Vagina (tissue), 2 donors: ENCODE data around the gene C11orf58. TPM values are rescaled to one million over a fixed set of nuclear protein-coding genes. Genes with fewer than 3 reads are reported as not detected.

Source experiments
- DNase-seq, 2 donors: peaks; one replicate each; pipeline ENCODE4 v3.0.0-alpha.2; 2017; ENCODE audit errors: extremely low spot score in 2 of 2
- H3K27ac ChIP-seq: fragments of 200-600 bp; sonication (generic); one replicate; pipeline ENCODE4 v1.5.1; 2019
- H3K27me3 ChIP-seq: fragments of 200-600 bp; sonication (generic); one replicate; pipeline ENCODE4 v1.5.1; 2019
- H3K36me3 ChIP-seq, 2 donors: fragments of 200-600 bp; sonication (generic); one replicate each; pipeline ENCODE4 v1.5.1; 2017 to 2019
- H3K4me1 ChIP-seq: fragments of 200-600 bp; sonication (generic); one replicate; pipeline ENCODE4 v1.5.1; 2019
- H3K4me3 ChIP-seq, 2 donors: fragments of 200-600 bp; sonication (generic); 1 replicate in 1 of 2; 2 replicates in 1 of 2; pipeline ENCODE4 v1.5.1; 2016 to 2019
- H3K9me3 ChIP-seq: fragments of 200-600 bp; sonication (generic); one replicate; pipeline ENCODE4 v1.5.1; 2019
- CTCF ChIP-seq, 3 experiments: fragments of 450-650 bp in 2 of 3; fragments of 200-600 bp in 1 of 3; sonication (generic) in 1 of 3; IDR thresholded peaks; one replicate each; pipeline ENCODE4 v1.5.1; 2017 to 2019; ENCODE audit warnings: antibody characterized with exemption in 3 of 3, mild to moderate bottlenecking in 2 of 3, moderate library complexity in 2 of 3
- POLR2A ChIP-seq, 2 donors: fragments of 450-650 bp; IDR thresholded peaks; one replicate each; pipeline ENCODE4 v1.6.1; 2017; ENCODE audit warnings: antibody characterized with exemption in 2 of 2, mild to moderate bottlenecking in 2 of 2, moderate library complexity in 2 of 2
- POLR2AphosphoS5 ChIP-seq, 2 donors: sonication (generic); formaldehyde crosslinking; IDR thresholded peaks; one replicate each; pipeline ENCODE4 v1.9.0; 2017; ENCODE audit warnings: antibody characterized with exemption in 2 of 2, mild to moderate bottlenecking in 2 of 2, low read depth in 1 of 2; ENCODE audit not compliant: insufficient read depth in 1 of 2
- intact Hi-C: fragments of 100-400 bp; cut with DNase I; formaldehyde crosslinking; loops from one replicate; pipeline ENCODE4 v1.15.1; 2023
- total RNA-seq: library from RNA; depleted of rRNA; stranded (reverse); fragments of >200 nt; gene quantifications from one replicate; pipeline ENCODE4 v1.2.3, GENCODE V29; 2016

C11orf58 gene
- total RNA-seq, 1 donor from 2014 or later: 188 TPM

DNA sequence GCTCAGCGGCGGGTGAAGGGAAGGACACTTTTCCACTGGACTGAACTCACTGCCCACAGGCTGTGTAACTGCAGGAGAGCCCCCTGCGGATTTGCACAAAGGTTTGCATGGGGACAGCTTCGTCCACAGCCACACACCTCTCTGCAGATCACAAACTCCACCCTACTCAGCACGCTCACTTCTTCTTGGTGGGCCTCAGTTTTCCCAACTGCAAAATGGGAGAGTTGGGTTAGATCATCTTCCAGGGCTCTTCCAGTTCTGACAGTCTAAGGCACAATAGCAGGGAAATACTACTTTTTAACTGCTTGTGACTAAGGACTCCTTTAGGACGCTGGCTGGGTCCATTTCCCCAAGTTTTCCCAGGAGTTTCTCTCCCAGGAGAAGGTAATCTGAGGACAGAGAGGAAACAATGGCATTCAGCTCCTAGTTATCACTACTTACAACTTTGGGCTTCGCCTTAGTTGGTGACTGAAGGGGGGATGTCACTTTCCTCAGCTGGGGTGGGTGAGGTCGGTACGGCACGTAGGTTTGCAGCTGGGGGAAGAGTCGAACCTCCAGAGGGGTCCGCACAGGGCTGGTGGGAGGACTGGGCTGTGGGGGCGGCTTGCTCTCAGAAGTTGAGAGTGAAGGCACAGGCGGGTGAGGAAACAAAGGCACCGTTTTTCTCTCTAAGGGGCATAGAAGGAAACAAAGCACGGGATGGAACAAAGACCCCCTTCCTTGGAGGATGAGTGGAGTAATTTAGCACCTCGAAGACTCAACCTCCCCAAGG is 55.8 kb downstream of the C11orf58 start:
- Histone ChIP-seq H3K27ac (no peak overlapping the region), H3K4me3 (no peak overlapping the region), H3K9me3 (no peaks in the 10 kb centered on the region), H3K4me1 (peaks cover 14% of the 10 kb centered on the region), H3K36me3 (no peaks in the 10 kb centered on the region), H3K27me3 (no peaks in the 10 kb centered on the region)
- intact Hi-C loops: no loop called here
- TF ChIP-seq CTCF (IDR thresholded peaks at IDR 0.05): no peak
- no peak for TF ChIP-seq POLR2A (IDR thresholded peaks at IDR 0.05)
- TF ChIP-seq POLR2AphosphoS5 (IDR thresholded peaks at IDR 0.05; ENCODE audit: insufficient read depth in 1 of 2, low read depth in 1 of 2): no peak
- no peak for DNase-seq

DNA sequence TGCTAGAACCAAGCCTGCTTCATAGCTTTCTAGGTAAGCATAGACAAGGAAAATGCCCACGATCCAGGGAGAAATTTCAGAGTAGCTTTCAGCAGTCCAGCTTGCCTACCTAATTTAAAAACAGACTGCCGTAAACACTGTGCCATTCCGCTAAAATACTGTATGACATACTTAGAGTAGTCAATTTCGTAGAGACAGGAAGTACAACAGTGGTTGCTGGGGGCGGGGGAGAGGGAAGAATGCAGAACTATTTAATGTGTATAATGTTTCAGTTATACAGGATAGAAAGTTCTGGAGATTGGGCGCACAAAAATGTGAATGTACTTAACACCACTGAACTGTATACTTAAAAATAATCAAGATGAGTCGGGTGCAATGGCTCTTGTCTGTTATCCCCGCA is 56.7 kb downstream of the C11orf58 start:
- H3K4me1 ChIP-seq: peaks cover 9% of the 10 kb centered on the region
- no peak overlapping the region for H3K4me3 ChIP-seq
- DNase-seq: no peak
- no peaks in the 10 kb centered on the region for H3K27me3 ChIP-seq
- TF ChIP-seq CTCF (IDR thresholded peaks at IDR 0.05) (no peak), POLR2A (IDR thresholded peaks at IDR 0.05) (no peak), POLR2AphosphoS5 (IDR thresholded peaks at IDR 0.05; ENCODE audit: insufficient read depth in 1 of 2, low read depth in 1 of 2) (no peak)
- H3K27ac ChIP-seq: no peak overlapping the region
- intact Hi-C loops: no loop called here
- no peaks in the 10 kb centered on the region for H3K9me3 ChIP-seq
- H3K36me3 ChIP-seq: no peaks in the 10 kb centered on the region

DNA sequence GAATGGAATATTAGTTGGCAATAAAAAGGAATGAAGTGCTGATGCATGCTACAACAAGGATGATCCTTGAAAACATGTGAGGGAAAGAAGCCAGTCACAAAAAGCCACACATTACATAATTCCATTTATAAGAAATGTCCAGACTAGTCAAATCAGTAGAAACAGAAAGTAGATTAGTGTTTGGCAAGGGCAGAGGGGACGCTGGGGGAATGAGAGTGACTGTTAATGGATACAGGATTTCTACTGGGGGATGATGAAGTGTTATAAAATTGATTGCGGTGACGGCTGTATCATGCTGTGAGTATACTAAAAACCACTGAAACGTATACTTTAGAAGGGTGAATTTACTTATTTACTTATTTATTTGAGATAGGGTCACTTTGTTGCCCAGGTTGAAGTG is 57.9 kb downstream of the C11orf58 start:
- no peaks in the 10 kb centered on the region for H3K27me3 ChIP-seq
- H3K27ac ChIP-seq: no peak overlapping the region
- TF ChIP-seq CTCF (IDR thresholded peaks at IDR 0.05) (no peak), POLR2A (IDR thresholded peaks at IDR 0.05) (no peak), POLR2AphosphoS5 (IDR thresholded peaks at IDR 0.05; ENCODE audit: insufficient read depth in 1 of 2, low read depth in 1 of 2) (no peak)
- no peaks in the 10 kb centered on the region for H3K9me3 ChIP-seq
- intact Hi-C loops: no loop called here
- no peak for DNase-seq
- peaks cover 7% of the 10 kb centered on the region for H3K4me1 ChIP-seq
- H3K4me3 ChIP-seq: no peak overlapping the region
- H3K36me3 ChIP-seq: no peaks in the 10 kb centered on the region

GRCh38 chr11:16797776-16798175 is 59.3 kb downstream of the C11orf58 start:
- Histone ChIP-seq H3K36me3 (no peaks in the 10 kb centered on the region), H3K4me3 (no peak overlapping the region), H3K27me3 (no peaks in the 10 kb centered on the region), H3K27ac (no peak overlapping the region), H3K9me3 (no peaks in the 10 kb centered on the region), H3K4me1 (no peaks in the 10 kb centered on the region)
- TF ChIP-seq POLR2AphosphoS5 (IDR thresholded peaks at IDR 0.05; ENCODE audit: insufficient read depth in 1 of 2, low read depth in 1 of 2) (no peak), POLR2A (IDR thresholded peaks at IDR 0.05) (no peak), CTCF (IDR thresholded peaks at IDR 0.05) (no peak)
- DNase-seq: no peak
- intact Hi-C loops: no loop called here

GRCh38 chr11:16799221-16799620 is 60.8 kb downstream of the C11orf58 start:
- no peaks in the 10 kb centered on the region for H3K4me1 ChIP-seq
- no peak overlapping the region for H3K27ac ChIP-seq
- no peak for TF ChIP-seq POLR2A (IDR thresholded peaks at IDR 0.05)
- intact Hi-C loops: no loop called here
- no peak for DNase-seq
- H3K4me3 ChIP-seq: no peak overlapping the region
- H3K36me3 ChIP-seq: no peaks in the 10 kb centered on the region
- no peaks in the 10 kb centered on the region for H3K27me3 ChIP-seq
- no peaks in the 10 kb centered on the region for H3K9me3 ChIP-seq
